ENCODE measurements around the gene DESI1. TPM values are rescaled to one million over a fixed set of nuclear protein-coding genes. Genes with fewer than 3 reads are reported as not detected.

The DESI1 gene
- total RNA-seq, 1 experiment from 2014 or later, result 20.9 TPM

GRCh38 chr22:41582694-41583093, 38.1 kb downstream of the DESI1 start:
- no peaks in the 10 kb centered on the region for H4K20me1 ChIP-seq (ENCODE audit: low read length)
- no peak overlapping the region for H3K9ac ChIP-seq (ENCODE audit: low read length)
- ChIA-PET POLR2A (ENCODE audit: unreplicated experiment) (no interaction called here), CTCF (no interaction called here)
- no peaks in the 10 kb centered on the region for H3K36me3 ChIP-seq (ENCODE audit: low read depth, low read length)
- no TSS peak for BruUV-seq (replicated peaks)
- no peak overlapping the region for H2AFZ ChIP-seq (ENCODE audit: low read length)
- DNase-seq (no peak), ATAC-seq (no peak)
- TF ChIP-seq, protein P1, sequence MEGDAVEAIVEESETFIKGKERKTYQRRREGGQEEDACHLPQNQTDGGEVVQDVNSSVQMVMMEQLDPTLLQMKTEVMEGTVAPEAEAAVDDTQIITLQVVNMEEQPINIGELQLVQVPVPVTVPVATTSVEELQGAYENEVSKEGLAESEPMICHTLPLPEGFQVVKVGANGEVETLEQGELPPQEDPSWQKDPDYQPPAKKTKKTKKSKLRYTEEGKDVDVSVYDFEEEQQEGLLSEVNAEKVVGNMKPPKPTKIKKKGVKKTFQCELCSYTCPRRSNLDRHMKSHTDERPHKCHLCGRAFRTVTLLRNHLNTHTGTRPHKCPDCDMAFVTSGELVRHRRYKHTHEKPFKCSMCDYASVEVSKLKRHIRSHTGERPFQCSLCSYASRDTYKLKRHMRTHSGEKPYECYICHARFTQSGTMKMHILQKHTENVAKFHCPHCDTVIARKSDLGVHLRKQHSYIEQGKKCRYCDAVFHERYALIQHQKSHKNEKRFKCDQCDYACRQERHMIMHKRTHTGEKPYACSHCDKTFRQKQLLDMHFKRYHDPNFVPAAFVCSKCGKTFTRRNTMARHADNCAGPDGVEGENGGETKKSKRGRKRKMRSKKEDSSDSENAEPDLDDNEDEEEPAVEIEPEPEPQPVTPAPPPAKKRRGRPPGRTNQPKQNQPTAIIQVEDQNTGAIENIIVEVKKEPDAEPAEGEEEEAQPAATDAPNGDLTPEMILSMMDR (conservative IDR thresholded peaks at IDR 0.05; ENCODE audit: low read depth, low read length), result no peak
- TF ChIP-seq EZH2 (IDR thresholded peaks at IDR 0.05; ENCODE audit: low read length, unreplicated experiment) (no peak), EZH2phosphoT487 (IDR thresholded peaks at IDR 0.05; ENCODE audit: borderline replicate concordance, low read length) (no peak)
- H3K79me2 ChIP-seq (ENCODE audit: low read length), result no peaks in the 10 kb centered on the region
- H3F3A ChIP-seq (ENCODE audit: low read length, unreplicated experiment), result no peaks in the 10 kb centered on the region
- H3K9me3 ChIP-seq (ENCODE audit: low read length), result no peaks in the 10 kb centered on the region
- peaks cover 4% of the 10 kb centered on the region for H3K4me1 ChIP-seq (ENCODE audit: insufficient read depth, low read length)
- H3K27ac ChIP-seq (ENCODE audit: low read length), result no peak overlapping the region
- no peak overlapping the region for H3K4me2 ChIP-seq (ENCODE audit: low read length)
- H3K9me2 ChIP-seq (replicated peaks; ENCODE audit: low read length), result no peaks in the 10 kb centered on the region
- intact Hi-C loops (cut with micrococcal nuclease), result no loop called here
- H3K4me3 ChIP-seq (ENCODE audit: low read length), result no peak overlapping the region
- no peaks in the 10 kb centered on the region for H3K27me3 ChIP-seq (ENCODE audit: low read length)

- no peak for TF ChIP-seq EZH2 (IDR thresholded peaks at IDR 0.05; ENCODE audit: low read length, unreplicated experiment)
- TF ChIP-seq, protein P1 (conservative IDR thresholded peaks at IDR 0.05; ENCODE audit: low read depth, low read length), result no peak
- no peak for TF ChIP-seq EZH2phosphoT487 (IDR thresholded peaks at IDR 0.05; ENCODE audit: borderline replicate concordance, low read length)
- Histone ChIP-seq H3K4me2 (ENCODE audit: low read length) (no peak overlapping the region), H3K9me2 (replicated peaks; ENCODE audit: low read length) (no peaks in the 10 kb centered on the region), H4K20me1 (ENCODE audit: low read length) (no peaks in the 10 kb centered on the region), H3K27me3 (ENCODE audit: low read length) (no peaks in the 10 kb centered on the region), H3K27ac (ENCODE audit: low read length) (no peak overlapping the region), H3K9ac (ENCODE audit: low read length) (no peak overlapping the region), H3K4me3 (ENCODE audit: low read length) (no peak overlapping the region), H2AFZ (ENCODE audit: low read length) (no peak overlapping the region), H3K36me3 (ENCODE audit: low read depth, low read length) (no peaks in the 10 kb centered on the region), H3K79me2 (ENCODE audit: low read length) (no peaks in the 10 kb centered on the region), H3K9me3 (ENCODE audit: low read length) (no peaks in the 10 kb centered on the region), H3F3A (ENCODE audit: low read length, unreplicated experiment) (no peaks in the 10 kb centered on the region), H3K4me1 (ENCODE audit: insufficient read depth, low read length) (no peaks in the 10 kb centered on the region)
- CTCF ChIA-PET, result no interaction called here
- DNase-seq (no peak), ATAC-seq (no peak)
- no TSS peak for BruUV-seq (replicated peaks)
- intact Hi-C loops (cut with micrococcal nuclease), result no loop called here
- POLR2A ChIA-PET (ENCODE audit: unreplicated experiment), result no interaction called here
Measured at GRCh38 chr22:41579997-41580355, 40.9 kb downstream of the DESI1 start.

GRCh38 chr22:41579297-41579996, 41.4 kb downstream of the DESI1 start:
- Histone ChIP-seq H3K9ac (ENCODE audit: low read length) (no peak overlapping the region), H3K9me2 (replicated peaks; ENCODE audit: low read length) (no peaks in the 10 kb centered on the region), H3K79me2 (ENCODE audit: low read length) (no peaks in the 10 kb centered on the region), H3K4me3 (ENCODE audit: low read length) (no peak overlapping the region), H3K27me3 (ENCODE audit: low read length) (no peaks in the 10 kb centered on the region), H3K4me1 (ENCODE audit: insufficient read depth, low read length) (no peaks in the 10 kb centered on the region), H3K9me3 (ENCODE audit: low read length) (no peaks in the 10 kb centered on the region), H2AFZ (ENCODE audit: low read length) (no peak overlapping the region), H3K36me3 (ENCODE audit: low read depth, low read length) (no peaks in the 10 kb centered on the region), H3F3A (ENCODE audit: low read length, unreplicated experiment) (no peaks in the 10 kb centered on the region), H3K4me2 (ENCODE audit: low read length) (no peak overlapping the region), H3K27ac (ENCODE audit: low read length) (no peak overlapping the region), H4K20me1 (ENCODE audit: low read length) (no peaks in the 10 kb centered on the region)
- no TSS peak for BruUV-seq (replicated peaks)
- no peak for ATAC-seq
- no peak for DNase-seq
- TF ChIP-seq EZH2phosphoT487 (IDR thresholded peaks at IDR 0.05; ENCODE audit: borderline replicate concordance, low read length) (no peak), EZH2 (IDR thresholded peaks at IDR 0.05; ENCODE audit: low read length, unreplicated experiment) (no peak)
- TF ChIP-seq, protein P1 (conservative IDR thresholded peaks at IDR 0.05; ENCODE audit: low read depth, low read length), result no peak
- intact Hi-C loops (cut with micrococcal nuclease), result no loop called here
- POLR2A ChIA-PET (ENCODE audit: unreplicated experiment), result no interaction called here
- CTCF ChIA-PET, result no interaction called here
